K562 (cell line): ENCODE results near the gene SLC25A42.

Experiments used
- CHCHD3 ChIP-seq: fragments of 250-450 bp; sonication (Bioruptor Pico); IDR thresholded peaks from 2 replicates; pipeline ENCODE4 v2.1.2; 2022; ENCODE audit warnings: mild to moderate bottlenecking
- NFYB ChIP-seq: IDR thresholded peaks from 2 replicates; pipeline ENCODE4 v1.6.1; 2011; ENCODE audit warnings: mild to moderate bottlenecking, moderate library complexity; ENCODE audit not compliant: insufficient read length; ENCODE audit errors: extremely low read depth
- ZNF347 ChIP-seq: fragments of 450-650 bp; formaldehyde crosslinking; IDR thresholded peaks from 2 replicates; pipeline ENCODE4 v1.4.0; 2020; ENCODE audit warnings: low read depth, mild to moderate bottlenecking, moderate library complexity

- TF ChIP-seq ZNF347 (CRISPR knock-in tag), result no peak
- TF ChIP-seq CHCHD3 (CRISPR knock-in tag), result no peak
- no peak for TF ChIP-seq NFYB
Observed at GRCh38 chr19:19039901-19040300, 23.9 kb upstream of the SLC25A42 start.
